Brain microvascular endothelial cell (primary cell): ENCODE results near the gene TMEM190.
"Not testable (repeated sequence)": the region's sequence is repeated elsewhere in the genome, so short reads cannot be mapped to it uniquely, and the experiment has no call there.

Experiments
- DNase-seq: peaks from one replicate; pipeline ENCODE4 v3.0.0-alpha.2; 2020
- H3K27ac ChIP-seq: fragments of 250-450 bp; sonication (Bioruptor Pico); 2 replicates; pipeline ENCODE4 v1.5.1; 2020; ENCODE audit warnings: mild to moderate bottlenecking, moderate library complexity
- H3K27me3 ChIP-seq: fragments of 250-450 bp; sonication (Bioruptor Pico); replicated peaks from 2 replicates; pipeline ENCODE4 v1.5.1; 2020; ENCODE audit warnings: mild to moderate bottlenecking
- H3K36me3 ChIP-seq: fragments of 250-450 bp; sonication (Bioruptor Pico); replicated peaks from 2 replicates; pipeline ENCODE4 v1.5.1; 2020; ENCODE audit warnings: mild to moderate bottlenecking
- H3K4me3 ChIP-seq: 2 replicates; pipeline ENCODE4 v1.5.1; 2011; ENCODE audit warnings: low read depth, mild to moderate bottlenecking, control low read depth, low read length, moderate library complexity
- in situ Hi-C: cut with HindIII; loops from 2 replicates; pipeline ENCODE4 v1.10.0; 2017; ENCODE audit warnings: low sequenced_read_pairs, low pct_ligation_motif_present
- TF ChIP-seq, protein P1 (sequence below): IDR thresholded peaks from 2 replicates; pipeline ENCODE4 v1.5.1; 2011; ENCODE audit warnings: low read depth, mild to moderate bottlenecking, moderate library complexity, low read length, control low read depth, inconsistent platforms; ENCODE audit errors: missing control alignments

Gene TMEM190

DNA sequence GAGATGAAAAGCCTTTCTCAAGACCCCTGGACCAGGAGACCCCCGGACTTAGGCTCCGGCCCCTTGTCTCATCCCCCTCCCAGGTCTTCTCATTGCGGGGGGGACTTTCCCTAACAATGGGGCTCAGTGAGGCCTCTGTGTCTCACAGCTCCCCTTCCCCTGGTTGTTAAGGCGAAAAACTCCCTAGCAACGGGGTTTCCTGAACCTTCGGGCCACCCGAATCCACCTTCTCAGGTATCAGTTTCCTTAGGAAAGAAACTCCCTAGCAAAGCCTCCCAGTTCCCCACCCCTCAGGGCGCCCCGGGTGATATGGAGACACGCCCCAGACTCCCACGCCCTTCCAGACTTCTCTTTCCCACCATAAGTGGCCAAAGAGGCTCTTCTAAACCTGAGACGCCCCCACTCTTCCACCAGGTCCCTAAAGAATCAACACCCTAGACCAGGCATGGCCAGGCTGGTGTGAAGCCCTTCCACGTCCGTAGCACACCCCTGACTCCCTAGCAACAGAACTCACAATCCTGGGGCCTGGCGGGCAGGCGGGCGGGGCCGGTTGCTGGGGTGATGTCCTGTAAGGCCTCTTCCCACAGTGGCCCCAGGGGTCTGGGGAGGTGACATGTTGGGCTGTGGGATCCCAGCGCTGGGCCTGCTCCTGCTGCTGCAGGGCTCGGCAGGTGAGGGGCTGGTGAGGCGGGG lies at the start of gene TMEM190:
TMEM190 (plus strand) TSS at position 586 of the 693 bp plus-strand sequence; CDS start at position 614, 28 bp downstream.
- H3K27ac ChIP-seq = no peak within 1 kb of the TSS
- no peak within 1 kb of the TSS for H3K4me3 ChIP-seq
- no peaks in the 10 kb centered on the region for H3K36me3 ChIP-seq
- no peak for DNase-seq
- H3K27me3 ChIP-seq = peaks cover 2% of the 10 kb centered on the region
- in situ Hi-C loops = loop anchor here (25.0 kb wide), 1 partner anchor 236 kb away; the partner anchor contains the start of genes ZNF524, ZNF784 and ZNF865
- TF ChIP-seq, protein P1, sequence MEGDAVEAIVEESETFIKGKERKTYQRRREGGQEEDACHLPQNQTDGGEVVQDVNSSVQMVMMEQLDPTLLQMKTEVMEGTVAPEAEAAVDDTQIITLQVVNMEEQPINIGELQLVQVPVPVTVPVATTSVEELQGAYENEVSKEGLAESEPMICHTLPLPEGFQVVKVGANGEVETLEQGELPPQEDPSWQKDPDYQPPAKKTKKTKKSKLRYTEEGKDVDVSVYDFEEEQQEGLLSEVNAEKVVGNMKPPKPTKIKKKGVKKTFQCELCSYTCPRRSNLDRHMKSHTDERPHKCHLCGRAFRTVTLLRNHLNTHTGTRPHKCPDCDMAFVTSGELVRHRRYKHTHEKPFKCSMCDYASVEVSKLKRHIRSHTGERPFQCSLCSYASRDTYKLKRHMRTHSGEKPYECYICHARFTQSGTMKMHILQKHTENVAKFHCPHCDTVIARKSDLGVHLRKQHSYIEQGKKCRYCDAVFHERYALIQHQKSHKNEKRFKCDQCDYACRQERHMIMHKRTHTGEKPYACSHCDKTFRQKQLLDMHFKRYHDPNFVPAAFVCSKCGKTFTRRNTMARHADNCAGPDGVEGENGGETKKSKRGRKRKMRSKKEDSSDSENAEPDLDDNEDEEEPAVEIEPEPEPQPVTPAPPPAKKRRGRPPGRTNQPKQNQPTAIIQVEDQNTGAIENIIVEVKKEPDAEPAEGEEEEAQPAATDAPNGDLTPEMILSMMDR = no peak

DNA sequence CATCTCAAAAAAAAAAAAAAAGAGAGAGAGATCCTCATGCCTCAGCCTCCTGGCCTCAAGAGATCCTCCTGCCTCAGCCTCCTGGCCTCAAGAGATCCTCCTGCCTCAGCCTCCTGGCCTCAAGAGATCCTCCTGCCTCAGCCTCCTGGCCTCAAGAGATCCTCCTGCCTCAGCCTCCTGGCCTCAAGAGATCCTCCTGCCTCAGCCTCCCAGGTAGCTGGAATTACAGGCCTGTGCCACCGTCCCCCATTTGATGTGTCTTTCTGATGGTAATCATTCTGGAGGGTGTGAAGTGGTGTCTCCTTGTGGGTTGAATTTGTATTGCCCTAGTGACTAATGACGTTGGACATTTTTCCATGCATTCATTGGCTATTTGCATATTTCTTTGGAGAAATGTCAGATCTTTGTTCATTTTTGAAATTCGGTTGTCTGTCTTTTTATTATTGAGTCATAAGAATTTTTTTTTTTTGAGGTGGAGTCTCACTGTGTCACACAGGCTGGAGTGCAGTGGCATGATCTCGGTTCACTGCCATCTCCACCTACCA lies 47.8 kb upstream of the TMEM190 start:
- in situ Hi-C loops, H3K27ac ChIP-seq, H3K4me3 ChIP-seq, H3K36me3 ChIP-seq, DNase-seq, H3K27me3 ChIP-seq: not testable (repeated sequence)

DNA sequence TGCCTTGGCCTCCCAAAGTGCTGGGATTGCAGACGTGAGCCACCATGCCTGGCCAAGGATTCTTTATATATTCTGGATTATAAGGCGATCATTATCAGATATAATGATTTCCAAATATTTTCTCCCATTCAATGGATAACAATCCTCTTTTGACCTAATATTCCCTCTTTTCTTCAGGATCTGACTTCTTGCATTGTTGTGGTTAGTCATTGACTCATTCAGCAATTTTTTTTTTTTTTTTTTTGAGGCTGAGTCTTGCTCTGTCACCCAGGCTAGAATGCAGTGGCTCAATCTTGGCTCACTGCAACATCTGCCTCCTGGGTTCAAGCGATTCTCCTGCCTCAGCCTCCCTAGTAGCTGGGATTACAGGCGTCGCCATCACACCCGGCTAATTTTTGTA lies 46.8 kb upstream of the TMEM190 start:
- H3K36me3 ChIP-seq, in situ Hi-C loops, H3K27me3 ChIP-seq, H3K27ac ChIP-seq, H3K4me3 ChIP-seq: not testable (repeated sequence)
- DNase-seq = peak; percentile 24

DNA sequence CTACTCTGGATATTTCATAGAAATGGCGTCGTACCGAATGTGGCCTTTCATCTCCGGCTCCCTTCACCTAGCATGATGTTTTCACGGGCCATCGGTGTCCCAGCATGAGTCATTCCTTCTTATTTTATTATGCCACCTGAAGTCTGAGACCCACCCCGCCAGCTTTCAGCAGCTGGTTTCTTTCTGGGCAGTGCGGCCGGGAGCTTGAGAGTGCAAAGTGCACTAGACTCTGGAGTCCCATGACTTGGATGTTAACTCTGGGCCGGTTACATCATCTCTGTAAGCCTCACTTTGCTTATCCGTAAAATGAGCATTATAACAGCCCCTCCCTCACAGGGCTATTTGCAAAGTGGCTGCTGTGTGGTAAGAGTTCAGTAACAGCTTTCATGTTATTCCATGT lies 42.8 kb upstream of the TMEM190 start:
- TF ChIP-seq, protein P1 = no peak
- in situ Hi-C loops = no loop called here
- Histone ChIP-seq H3K4me3 (no peak overlapping the region), H3K27me3 (no peaks in the 10 kb centered on the region), H3K36me3 (no peaks in the 10 kb centered on the region), H3K27ac (no peak overlapping the region)
- DNase-seq = no peak

DNA sequence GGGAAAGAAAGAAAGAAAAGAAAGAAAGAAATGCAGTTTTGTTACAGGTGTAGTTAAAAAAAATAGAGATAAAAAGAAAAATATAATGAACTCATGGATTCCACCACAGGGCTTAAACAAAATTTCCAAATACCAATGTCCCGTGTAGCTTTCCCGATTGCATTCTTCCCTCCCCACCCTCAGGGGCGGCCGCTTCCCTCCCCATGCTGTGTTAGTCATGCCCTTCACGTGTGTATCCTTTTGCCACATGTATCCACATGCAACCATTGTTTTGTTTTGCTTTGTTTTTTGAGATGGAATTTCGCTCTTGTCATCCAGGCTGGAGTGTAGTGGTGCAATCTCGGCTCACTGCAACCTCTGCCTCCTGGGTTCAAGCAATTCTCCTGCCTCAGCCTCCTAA lies 40.5 kb upstream of the TMEM190 start:
- TF ChIP-seq, protein P1 = no peak
- Histone ChIP-seq H3K36me3 (no peaks in the 10 kb centered on the region), H3K4me3 (no peak overlapping the region), H3K27ac (no peak overlapping the region), H3K27me3 (no peaks in the 10 kb centered on the region)
- no peak for DNase-seq
- in situ Hi-C loops = no loop called here

DNA sequence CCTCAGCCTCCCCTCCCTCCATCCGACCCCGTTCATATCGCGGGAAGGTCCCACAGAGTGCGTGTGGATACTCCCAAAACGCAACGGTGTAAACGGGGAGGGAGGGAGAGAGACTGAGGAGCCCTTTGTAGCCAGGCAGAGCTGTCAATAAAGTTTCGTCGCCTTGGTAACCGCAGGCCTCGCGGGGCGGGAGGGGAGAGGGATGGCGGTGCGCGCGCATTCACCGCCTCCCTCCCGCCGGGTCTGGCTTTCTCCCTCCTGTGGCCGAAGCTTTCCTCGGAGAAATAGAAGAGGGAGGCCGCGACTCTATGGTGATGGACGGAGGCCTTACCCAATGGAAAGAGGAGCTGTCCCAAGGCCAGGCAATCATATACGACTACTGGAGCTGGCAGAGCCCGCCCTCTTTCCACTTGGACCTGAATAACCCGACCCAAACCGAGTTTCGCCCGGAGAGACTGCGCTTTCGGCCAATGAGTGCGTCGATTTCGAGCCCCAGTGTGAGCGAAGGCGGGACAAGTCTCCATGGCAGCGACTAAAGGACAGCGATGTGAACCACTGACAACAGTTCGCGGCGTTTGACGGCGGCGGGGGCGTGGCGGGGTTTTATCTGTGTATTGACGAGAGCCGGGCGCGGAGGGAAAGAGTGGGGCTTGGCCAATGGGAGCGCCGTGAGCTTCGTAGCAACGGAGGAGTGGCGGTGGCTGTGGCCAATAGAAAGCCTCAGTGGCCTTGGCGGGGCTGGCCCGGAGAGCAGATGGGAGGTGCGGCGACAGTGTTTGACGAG lies 37.3 kb upstream of the TMEM190 start, which contains the start of gene KMT5C:
KMT5C (plus strand) TSS at position 772 of the 784 bp plus-strand sequence. CDS start 2,061 bp downstream, outside the sequence.
- in situ Hi-C loops = no loop called here
- peak; percentile 100 for DNase-seq
- Histone ChIP-seq H3K27me3 (no peaks in the 10 kb centered on the region), H3K27ac (peak within 1 kb of the TSS; percentile 93), H3K36me3 (no peaks in the 10 kb centered on the region), H3K4me3 (peak within 1 kb of the TSS; percentile 69)
- TF ChIP-seq, protein P1 = peak; percentile 50
